Measurements from ENCODE around the gene AKAP1.
"Not testable (repeated sequence)": the region's sequence is repeated elsewhere in the genome, so short reads cannot be mapped to it uniquely, and the experiment has no call there.

Gene AKAP1

DNA sequence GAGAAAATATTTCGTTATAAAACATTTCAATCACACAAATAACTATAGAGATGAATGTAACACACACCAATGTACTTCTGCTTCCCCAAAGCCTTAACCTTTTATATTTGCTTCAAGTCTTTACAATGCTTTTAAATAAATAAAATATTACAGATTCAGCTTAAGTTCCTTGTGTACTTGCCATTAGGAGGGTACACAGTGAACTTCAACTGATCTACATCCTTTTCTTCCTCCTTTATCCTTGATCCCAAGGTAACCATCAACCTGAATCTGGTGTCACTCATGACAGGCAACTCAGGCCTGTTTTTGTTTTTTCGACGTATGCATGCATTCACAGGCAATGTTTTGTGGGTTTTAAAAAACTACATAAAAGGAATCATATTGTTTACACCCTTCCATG, 9.3 kb upstream of the AKAP1 start:
- DNase-seq = no peak

DNA sequence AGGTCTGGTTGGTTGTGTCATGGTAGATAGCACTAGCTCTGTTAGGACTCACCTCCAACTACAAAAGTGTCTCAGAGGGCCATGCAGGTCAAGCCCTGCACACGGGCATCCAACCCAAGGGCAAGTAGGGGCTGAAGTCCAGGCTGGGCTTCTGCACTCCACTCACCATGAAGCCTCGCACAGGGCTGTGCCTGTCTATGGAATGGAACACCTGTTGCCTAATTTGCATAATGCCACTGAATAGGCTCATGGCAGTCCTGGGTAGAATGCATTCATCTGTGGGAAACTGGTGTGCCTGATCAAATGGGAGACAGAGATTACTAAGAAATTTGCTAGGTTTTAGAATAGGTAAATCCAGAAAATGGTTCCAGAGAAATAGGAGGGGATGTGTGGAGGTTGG, 8.0 kb upstream of the AKAP1 start:
- DNase-seq = no peak

DNA sequence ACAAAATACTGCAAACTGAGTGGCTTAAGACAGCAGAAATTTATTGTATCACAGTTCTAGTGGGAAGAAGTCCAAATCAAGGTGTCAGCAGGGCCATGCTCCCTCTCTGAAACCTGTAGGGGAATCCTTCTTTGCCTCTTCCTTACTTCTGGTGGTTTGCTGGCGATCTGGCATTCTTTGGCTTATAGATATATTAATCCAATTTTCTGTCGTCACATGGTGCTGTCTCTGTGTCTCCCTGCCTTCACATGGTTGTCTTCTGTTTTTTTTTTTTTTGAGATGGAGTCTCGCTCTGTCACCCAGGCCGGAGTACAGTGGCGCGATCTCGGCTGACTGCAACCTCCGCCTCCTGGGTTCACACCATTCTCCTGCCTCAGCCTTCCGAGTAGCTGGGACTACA, 6.8 kb upstream of the AKAP1 start:
- DNase-seq = no peak

DNA sequence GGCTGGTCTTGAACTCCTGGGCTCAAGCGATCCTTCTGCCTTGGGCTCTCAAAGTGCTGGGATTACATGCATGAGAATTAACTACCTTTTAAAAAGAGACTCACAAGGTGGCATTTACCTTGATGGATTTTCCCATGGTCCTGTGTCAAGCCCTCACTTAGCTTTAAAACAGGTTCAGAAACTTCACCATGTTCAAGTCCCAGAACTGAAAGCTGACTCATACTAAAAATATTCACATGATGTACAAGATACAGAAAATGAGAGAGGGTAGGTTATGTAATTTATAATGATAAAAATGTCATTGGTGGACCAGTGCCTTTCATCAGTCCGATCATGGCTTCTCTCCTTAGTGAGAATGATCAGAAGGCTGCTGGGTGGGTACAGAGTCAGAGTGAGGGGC, 4.3 kb upstream of the AKAP1 start:
- DNase-seq = no peak

DNA sequence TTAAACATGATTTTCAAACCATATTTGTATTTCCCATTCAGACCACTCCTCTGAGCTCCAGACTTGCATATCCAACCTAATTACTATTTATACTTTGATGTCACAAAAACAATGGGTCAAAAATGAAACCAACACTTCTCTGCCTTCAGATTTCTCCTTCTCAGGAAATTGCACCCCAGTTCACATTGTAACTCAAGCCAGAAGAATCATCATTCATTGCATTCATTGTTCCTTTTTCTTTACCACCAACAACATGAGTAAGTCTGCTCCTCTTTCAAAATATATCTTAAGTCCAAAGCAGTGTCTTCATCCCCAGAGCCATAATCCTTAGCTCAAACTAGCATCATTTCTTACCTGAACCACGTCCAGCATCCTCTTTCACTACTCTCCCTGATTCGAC, 2.6 kb upstream of the AKAP1 start:
- no peak for DNase-seq

DNA sequence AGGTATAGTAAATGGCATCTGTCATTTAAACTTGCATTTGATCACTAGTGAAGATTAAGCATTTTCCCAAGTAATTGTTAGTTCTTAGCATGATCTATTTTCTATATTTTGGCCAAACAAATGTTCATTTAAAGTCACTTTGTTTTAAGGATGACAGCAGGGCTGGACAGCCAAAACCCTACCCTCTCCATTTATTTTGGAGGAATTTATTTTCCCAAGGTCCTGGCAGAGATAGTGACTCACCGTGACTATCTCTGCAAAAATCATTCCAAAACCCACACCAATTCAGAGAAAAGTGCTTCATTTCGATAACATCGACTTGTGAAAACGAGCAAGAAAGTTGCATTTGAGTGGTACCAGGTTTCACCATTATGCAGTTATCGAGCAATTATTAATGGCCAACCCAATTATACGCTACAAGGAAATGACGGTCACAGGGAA, 665 bp upstream of the AKAP1 start:
- no peak for DNase-seq

DNA sequence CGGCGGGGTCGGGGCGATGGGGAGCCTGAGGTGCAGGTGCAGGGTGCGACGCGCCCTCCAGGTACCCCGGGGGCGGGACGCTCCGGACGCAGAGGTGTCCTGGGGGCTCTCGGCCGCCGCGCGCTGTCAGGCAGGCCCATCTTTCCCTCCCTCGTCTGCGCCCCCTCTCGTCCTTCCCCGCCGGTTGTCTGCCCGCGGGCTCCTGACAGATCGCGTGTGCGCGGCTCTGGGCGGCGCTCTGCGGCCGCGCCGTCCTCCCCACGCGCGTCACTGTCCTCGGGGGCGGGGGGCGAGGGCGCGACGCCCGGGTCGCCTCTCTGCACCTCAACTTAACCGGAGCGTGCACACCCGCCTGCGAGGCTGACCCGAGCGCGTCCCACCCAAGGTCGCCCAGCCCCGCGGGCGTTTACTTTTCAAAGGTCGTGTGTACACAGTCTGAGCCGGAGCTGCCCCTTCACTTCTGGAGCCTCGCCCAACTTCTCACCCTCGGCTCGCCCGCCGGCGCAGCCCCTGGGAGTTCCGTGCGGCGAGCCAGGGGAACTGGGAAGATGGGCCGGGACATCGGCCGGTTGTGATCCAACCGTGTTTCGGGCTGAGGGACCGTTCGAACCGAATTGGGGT, 512 bp downstream of the AKAP1 start:
- DNase-seq = peak in 37 of 56 donors; percentile 35 to 75 (median 62)

DNA sequence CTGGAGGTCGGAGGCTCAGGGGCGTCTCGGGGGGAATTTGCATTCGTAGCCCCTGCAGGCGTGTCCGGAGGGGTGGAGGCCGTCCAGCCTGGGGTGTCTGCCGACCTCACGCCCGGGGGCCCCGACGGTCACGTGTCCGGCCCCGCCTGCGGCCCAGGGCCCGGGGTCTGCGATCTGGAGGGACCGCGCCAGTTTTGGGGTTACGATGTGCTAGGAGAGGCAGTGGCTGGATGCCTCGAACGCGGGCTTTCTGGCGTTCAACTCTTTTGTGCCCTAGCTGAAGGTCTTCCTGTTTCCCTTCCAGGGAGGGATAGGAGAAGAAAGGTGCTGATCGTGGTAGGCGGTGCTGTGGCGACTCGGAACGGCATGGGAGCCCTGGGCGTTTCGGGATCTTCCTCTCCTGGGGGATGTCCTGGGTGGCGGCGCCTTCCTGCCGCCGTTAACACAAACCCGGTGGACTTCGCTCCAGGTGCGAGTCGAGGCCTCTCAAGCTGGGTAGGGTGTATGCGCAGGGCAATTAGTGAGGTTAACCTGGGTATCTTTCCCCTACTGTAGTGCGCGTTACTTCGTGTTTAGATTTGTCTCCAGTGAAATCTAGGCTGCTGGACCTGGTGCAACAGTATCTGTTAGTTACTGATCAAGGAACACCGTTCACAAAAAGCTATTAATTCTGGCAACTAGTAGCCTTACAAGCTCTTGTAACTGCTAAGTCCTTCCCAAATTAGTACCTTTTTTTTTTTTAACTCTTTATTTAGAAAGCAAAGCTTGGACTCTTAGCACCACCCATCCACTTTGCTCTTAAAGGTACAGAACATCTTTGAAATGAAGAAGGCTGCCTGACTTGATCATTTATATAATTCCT, 1.3 kb downstream of the AKAP1 start:
- peak in 18 of 56 donors; percentile 21 to 60 (median 33) for DNase-seq

DNA sequence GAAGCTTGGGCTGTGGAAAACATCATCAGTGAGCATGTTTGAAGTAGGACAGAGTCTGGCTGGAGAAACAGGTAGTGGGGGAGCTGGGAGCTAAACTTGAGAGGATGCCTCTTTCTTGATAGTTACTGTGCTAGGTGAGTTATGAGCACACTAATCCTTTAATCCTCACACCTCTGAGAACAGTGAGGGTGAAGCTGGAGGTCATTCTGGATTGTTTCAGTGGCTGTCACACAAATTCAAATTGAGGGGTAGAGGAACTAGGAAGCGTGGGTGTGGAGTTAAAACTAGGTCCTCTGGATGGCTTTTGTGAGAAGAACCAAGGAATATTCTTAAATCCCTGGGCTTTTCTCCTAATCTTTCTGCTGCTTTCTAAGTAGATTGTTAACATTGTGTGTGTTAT, 3.3 kb downstream of the AKAP1 start:
- no peak for DNase-seq

DNA sequence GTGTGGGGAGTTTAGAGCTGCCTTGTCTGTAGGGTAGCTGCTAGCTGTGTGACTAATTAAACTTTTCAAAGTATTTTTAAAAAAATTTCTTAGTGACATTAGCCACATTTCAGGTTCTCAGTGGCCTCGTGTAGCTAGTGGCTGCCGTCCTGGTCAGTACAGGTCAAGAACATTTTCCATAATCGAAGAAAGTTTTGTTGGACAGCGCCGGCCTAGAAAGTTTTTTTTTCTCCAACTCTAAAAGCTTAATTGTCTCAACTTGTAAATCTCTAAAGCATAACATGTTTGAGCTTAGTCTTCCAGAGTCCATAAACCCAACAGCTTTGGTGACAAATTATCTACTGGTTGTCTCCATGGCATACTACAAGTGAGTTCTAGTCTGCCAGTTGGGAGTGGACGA, 4.3 kb downstream of the AKAP1 start:
- no peak for DNase-seq

DNA sequence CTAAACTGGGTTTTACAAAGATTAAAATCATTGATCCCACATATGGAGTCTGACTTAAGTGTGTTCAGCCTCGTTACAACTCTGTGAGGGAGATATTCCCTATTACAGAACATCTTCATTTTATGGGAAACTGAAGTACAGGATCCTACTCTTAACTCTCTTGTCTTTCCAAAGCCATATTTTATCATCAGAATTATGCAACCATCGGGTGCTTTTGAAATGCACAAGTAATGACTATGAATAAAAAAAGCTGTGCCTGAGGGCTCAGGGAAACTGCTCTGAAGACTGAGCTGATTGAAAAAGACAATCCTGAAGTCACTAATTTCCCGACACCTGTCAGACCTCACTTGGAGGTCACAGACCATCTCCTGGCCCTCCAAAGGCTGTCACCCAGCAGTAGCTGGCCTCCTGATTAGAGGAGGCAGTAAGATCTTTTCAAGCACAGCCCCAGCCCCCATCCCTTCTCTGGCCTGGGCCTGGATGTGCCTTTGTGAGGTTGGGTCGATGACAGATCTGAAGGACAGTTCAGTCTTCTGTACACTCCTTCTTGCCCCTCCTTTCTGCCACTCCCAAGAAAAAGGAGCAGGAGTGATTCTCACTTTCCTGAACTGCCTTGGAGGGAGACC, 5.6 kb downstream of the AKAP1 start:
- DNase-seq = no peak

DNA sequence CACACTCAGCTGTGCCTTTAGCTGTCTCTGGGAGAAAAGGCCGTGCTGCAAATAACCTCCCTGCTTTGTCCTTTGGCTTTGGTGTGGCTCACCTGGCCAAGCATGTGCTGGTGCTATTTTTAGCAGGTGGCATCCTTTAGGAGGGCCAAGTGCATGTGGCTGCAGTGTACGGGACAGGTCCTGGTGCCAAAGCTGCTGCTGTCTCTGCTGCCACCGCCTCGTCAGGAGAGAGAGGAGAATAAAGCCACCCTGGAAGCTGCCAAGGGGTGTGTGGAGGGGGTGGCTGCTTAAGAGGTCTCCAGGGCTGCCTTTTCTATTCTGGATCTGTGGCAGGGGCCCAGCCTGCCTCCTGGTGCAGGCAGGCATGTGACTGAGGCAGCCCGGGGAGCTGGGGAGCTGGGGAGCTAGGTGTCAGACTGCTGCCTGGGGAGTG, 6.2 kb downstream of the AKAP1 start:
- DNase-seq = peak in 35 of 56 donors; percentile 12 to 76 (median 44)

DNA sequence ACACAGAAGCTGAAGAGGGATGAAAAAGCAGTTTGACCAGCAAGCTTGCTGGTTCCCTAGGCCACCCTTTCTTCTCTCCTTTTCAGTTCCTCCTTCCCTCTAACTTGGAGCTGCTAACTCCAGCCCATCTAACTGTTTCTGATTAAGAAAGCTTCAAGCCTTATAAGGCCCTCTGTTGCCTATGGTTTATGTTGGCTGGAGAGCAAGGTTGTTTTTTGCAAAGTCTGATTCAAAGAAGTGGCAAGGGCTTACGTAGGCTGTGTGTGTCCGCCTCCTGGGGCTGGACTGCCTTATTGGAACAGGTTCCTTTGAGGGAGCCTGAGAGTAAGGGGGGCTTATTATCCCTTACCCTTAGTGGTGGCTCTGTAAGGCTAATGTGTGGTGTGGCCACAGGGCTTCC, 7.1 kb downstream of the AKAP1 start:
- DNase-seq = no peak

DNA sequence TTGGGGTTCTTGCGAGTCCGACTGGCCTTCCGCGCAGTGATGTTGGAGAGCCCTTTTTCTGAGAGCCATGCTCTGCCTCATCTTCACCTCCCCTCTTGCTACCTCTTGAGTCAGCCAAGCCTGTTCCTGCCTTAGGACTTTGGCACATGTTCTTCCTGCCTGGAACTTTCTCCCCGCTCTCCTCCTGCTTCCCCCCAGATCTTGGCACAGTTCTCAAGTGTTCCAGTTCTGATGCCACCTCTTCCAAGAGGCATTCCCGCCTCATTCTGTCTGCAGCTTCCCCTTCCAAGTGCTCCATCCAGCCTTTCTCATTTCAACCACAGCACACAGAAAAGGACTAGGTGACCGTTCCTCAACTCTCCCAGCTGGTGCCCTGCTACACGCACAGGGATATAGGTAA, 7.7 kb downstream of the AKAP1 start:
- DNase-seq = peak in 8 of 56 donors; percentile 14 to 56 (median 26)

DNA sequence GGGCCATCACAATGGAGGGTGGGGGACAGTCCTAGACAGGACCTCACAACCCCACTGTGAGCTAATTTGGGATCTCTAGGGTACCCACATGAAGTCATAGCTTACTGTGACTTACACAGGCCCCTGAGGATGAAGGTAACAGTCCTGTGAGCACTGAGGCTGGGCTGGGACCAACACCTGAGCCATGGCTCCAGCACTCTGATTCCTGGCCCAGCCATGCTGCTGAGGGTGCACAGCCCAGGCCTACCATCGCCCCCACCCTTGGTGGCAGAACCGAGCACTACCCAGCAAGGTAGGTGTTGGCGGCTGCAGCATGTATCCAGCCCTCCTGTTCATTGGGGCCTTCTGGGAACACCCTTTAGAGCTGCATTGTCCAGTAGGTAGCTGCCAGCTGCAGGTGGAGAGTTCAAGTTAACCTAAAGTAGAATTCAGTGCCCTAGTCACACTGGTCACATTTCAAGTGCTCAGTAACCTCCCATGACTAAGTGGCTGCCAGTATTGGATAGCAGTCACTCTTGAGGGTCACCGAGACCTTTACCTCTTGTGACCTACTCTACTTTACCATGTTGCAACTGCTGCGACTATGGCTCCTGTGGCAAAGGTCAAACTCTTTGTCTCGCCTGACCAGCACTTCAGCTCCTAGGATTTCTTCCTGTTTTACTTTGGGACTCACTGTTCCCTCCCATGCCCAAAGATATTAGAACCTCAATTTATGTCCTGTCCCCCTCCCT, 11.6 kb downstream of the AKAP1 start:
- DNase-seq = no peak

DNA sequence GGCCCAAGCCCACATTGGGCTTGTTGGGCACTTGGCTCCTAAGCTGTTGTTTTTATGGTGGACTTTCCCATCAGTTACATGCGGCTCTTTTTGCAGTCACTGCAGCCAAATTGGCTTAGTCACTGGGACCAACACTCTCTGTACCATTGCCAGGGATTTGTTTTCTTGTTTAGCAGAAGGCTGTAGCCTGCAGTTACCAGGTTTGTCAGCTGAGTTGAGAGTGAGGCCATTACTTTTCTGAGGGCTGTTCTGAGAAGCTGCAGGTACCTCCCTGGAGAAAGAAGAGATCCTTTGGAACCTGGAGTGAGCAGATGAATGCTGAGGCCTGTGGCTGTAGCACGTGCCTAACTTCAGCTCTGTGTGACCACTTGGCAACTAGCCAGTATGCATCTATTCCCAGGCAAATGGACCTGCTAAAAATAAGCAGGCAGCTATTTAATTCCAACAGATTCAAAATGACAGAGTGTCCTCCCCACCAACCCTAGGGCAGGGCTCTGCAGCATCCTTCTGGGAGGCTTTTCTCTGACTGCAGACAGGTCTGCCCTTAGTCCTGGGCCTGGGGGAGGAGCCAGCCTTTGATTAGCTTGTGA, 12.9 kb downstream of the AKAP1 start:
- DNase-seq = peak in 15 of 56 donors; percentile 13 to 56 (median 32)

DNA sequence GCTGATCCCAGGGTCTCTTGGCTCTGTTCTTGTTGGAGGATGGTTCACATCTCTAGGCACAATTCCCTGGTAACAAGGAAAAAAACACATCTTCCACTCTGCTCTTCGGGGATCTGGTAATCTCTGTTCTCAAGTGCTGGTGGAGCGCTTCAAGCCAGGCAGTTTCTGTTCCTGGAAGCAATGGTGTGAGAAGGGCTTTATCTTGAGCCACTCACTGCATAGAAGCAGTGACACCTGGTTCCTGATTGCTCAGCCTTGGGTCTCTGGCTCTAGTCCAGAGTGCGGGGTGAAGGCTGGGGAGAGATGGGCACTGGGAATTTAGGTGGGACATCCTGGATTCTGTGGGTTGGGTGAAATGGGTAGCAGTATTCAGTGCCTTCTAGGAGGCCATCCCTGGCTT, 14.1 kb downstream of the AKAP1 start:
- DNase-seq = no peak

DNA sequence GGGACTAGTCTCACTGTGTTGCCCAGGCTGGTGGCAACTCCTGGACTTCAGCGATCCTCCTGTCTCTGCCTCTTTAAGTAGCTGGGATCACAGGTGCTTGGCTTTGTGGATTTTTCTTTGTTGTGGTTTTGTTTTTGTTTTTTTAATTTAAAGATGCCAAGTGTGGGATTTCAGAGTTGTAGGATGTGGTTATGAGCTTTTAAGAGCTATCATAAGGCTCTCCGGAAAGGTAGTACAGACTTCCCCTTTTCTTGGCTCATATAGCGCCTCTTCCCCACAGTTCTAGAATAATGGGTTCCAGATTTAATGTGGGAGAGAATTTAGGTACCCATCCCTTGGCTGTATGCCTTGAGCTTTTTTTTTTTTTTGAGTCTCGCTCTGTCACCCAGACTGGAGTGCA, 17.1 kb downstream of the AKAP1 start:
- no peak for DNase-seq

DNA sequence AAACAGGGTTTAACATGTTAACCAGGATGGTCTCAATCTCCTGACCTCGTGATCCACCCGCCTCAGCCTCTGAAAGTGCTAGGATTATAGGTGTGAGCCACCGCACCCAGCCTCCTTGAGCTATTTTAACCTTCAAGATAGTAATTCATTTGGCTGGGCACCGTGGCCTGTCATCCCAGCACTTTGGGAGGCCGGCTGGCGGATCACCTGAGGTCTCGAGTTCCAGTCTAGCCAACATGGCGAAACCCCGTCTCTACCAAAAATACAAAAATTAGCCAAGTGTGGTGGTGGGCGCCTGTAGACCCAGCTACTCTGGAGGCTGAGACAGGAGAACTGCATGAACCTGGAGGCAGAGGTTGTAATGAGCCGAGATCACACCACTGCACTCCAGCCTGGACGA, 17.6 kb downstream of the AKAP1 start:
- not testable (repeated sequence) for DNase-seq

DNA sequence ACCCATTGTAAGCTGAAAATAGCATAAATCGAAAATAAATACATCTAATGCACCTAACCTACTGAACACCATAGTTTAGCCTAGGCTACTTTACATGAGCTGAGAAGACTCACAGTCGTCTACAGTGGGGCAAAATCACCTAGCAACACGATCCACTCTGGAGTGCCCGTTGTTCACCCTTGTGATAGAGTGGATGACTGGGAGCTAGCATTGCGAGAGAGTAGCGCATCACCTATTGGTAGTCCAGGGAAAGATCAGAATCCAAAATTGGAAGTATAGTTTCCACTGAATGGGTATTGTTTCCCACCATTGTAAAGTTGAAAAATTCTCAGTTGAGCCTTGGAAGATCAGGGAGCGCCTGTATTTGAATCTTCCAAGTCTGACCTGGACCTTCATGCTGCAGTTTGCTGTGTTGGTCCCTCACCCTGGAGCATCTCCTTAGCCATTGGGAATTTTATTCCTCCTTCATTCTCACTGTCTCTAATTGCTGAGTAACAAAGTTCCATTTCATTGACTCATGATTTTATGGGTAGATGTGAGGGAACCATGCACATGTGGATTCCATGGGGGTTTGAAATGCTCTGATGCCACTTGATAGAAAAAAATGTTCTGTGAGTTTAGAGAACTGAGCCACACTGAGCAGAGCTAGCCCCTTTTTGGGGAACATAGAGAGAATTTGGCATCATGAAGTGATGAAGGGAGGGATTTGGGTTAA, 19.6 kb downstream of the AKAP1 start:
- no peak for DNase-seq

DNA sequence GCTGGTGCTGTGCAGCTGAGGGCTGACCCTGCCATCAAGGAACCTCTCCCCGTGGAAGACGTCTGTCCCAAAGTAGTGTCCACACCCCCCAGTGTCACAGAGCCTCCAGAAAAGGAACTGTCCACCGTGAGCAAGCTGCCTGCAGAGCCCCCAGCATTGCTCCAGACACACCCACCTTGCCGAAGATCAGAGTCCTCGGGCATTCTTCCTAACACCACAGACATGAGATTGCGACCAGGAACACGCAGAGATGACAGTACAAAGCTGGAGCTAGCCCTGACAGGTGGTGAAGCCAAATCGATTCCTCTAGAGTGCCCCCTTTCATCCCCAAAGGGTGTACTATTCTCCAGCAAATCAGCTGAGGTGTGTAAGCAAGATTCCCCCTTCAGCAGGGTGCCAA, 20.5 kb downstream of the AKAP1 start:
- no peak for DNase-seq

Data from amygdala (tissue), 56 donors.